Spleen (tissue), 11 donors: ENCODE results near the gene TBC1D8. TPM values are rescaled to one million over a fixed set of nuclear protein-coding genes. Genes with fewer than 3 reads are reported as not detected.
"Not testable (repeated sequence)": the region's sequence is repeated elsewhere in the genome, so short reads cannot be mapped to it uniquely, and the experiment has no call there.

Experiments used
- DNase-seq: peaks from one replicate; pipeline ENCODE4 v3.0.0-alpha.2; 2020
- H3K27ac ChIP-seq, 8 donors: fragments of 200-600 bp; sonication (generic) in 7 of 8; 1 replicate in 4 of 8; 2 replicates in 4 of 8; pipeline versions ENCODE4 v1.5.0 to v1.8.0; 2016 to 2021; ENCODE audit warnings: inconsistent platforms in 4 of 8, mild to moderate bottlenecking in 4 of 8, moderate library complexity in 1 of 8
- H3K27me3 ChIP-seq, 7 donors: fragments of 200-600 bp; sonication (generic) in 6 of 7; replicated peaks in 1 of 7; 1 replicate in 4 of 7; 2 replicates in 3 of 7; pipeline versions ENCODE4 v1.5.0 to v1.8.0; 2016 to 2021; ENCODE audit warnings: inconsistent platforms in 3 of 7, mild to moderate bottlenecking in 1 of 7
- H3K36me3 ChIP-seq, 6 donors: fragments of 200-600 bp; sonication (generic) in 5 of 6; 1 replicate in 4 of 6; 2 replicates in 2 of 6; pipeline versions ENCODE4 v1.5.0 to v1.8.0; 2016 to 2021; ENCODE audit warnings: inconsistent platforms in 2 of 6
- H3K4me1 ChIP-seq, 6 donors: fragments of 200-600 bp; sonication (generic) in 5 of 6; 1 replicate in 3 of 6; 2 replicates in 3 of 6; pipeline versions ENCODE4 v1.5.0 to v1.8.0; 2016 to 2021; ENCODE audit warnings: inconsistent platforms in 3 of 6
- H3K4me3 ChIP-seq, 8 donors: fragments of 200-600 bp; sonication (generic) in 7 of 8; 1 replicate in 4 of 8; 2 replicates in 4 of 8; pipeline versions ENCODE4 v1.5.0 to v1.8.0; 2016 to 2021; ENCODE audit warnings: inconsistent platforms in 4 of 8, mild to moderate bottlenecking in 4 of 8, moderate library complexity in 2 of 8
- H3K9me3 ChIP-seq, 8 donors: fragments of 200-600 bp; sonication (generic) in 7 of 8; 1 replicate in 4 of 8; 2 replicates in 4 of 8; pipeline versions ENCODE4 v1.5.0 to v1.8.0; 2016 to 2021; ENCODE audit warnings: inconsistent platforms in 4 of 8
- CTCF ChIP-seq, 11 experiments: fragments of 200-600 bp in 7 of 11; fragments of 450-650 bp in 4 of 11; sonication (generic) in 4 of 11; IDR thresholded peaks in 8 of 11; conservative IDR thresholded peaks in 3 of 11; 1 replicate in 7 of 11; 2 replicates in 4 of 11; pipeline versions ENCODE4 v1.4.0 to v1.8.0; 2016 to 2021; ENCODE audit warnings: antibody characterized with exemption in 11 of 11, inconsistent platforms in 4 of 11, mild to moderate bottlenecking in 1 of 11
- POLR2A ChIP-seq, 3 donors: fragments of 450-650 bp; IDR thresholded peaks; one replicate each; pipeline ENCODE4 v1.5.1; 2017; ENCODE audit warnings: antibody characterized with exemption in 3 of 3, mild to moderate bottlenecking in 1 of 3
- POLR2AphosphoS5 ChIP-seq, 3 donors: sonication (generic); formaldehyde crosslinking; IDR thresholded peaks; one replicate each; pipeline ENCODE4 v1.5.1; 2017; ENCODE audit warnings: antibody characterized with exemption in 3 of 3
- WGBS, 5 donors: extraction: QIAGEN DNeasy Blood & Tissue Kit in 3 of 5; methylation state at CpG; one replicate each; pipeline versions ENCODE4 v1.1.5 to v1.1.7; 2013 to 2018; 5-methylcytosine and 5-hydroxymethylcytosine counted together
- intact Hi-C: fragments of 100-400 bp; cut with DNase I; formaldehyde crosslinking; loops from one replicate; pipeline ENCODE4 v1.15.0; 2023; ENCODE audit warnings: low total_unique reads
- polyA plus RNA-seq, 3 donors: library from polyadenylated mRNA; stranded (reverse); fragments of 200-250 nt; gene quantifications; one replicate each; pipeline ENCODE4 v1.2.1, GENCODE V29; 2013
- total RNA-seq, 7 donors: library from RNA; depleted of rRNA in 3 of 7; stranded (reverse); fragments of >200 nt in 3 of 7; fragmentation: NEBNext Ultra II Directional in 4 of 7; extraction: Animal tissue kit (Norgen Biotek cat#: 25700) in 4 of 7; gene quantifications; one replicate each; pipeline versions ENCODE4 v1.1.0 to v1.2.1, GENCODE V29; 2016 to 2021
- donor health status: healthy with polysubstance abuse.
- donor health status: DM: no; HTN: no; CAD: no; lungs with moderate emphysema.
- donor health status: DM: no; HTN: no; CAD: no.
- donor health status: Bipolar disorder and iron deficiency.
- donor health status: healthy.
- donor health status: DM: no; HTN: no; CAD: no.
- donor health status: DM: yes; HTN: yes; CAD: no.

Gene TBC1D8
- total and polyA plus RNA-seq, 10 donors: 7.2 to 104 (median 40.5) TPM

- H3K4me3 ChIP-seq: no peak overlapping the region
- 87 to 93% (median 91%) methylated on average over 3 of the region's 3 CpGs for WGBS, 5 donors
Measured at GRCh38 chr2:101058386-101058785, 92.8 kb downstream of the TBC1D8 start.

GRCh38 chr2:101057051-101057933, 93.9 kb downstream of the TBC1D8 start:
- H3K27ac ChIP-seq: no peak overlapping the region
- no peak for DNase-seq
- 81 to 97% (median 94%) methylated on average over 5 of the region's 5 CpGs for WGBS, 5 donors
- no peaks in the 10 kb centered on the region for H3K9me3 ChIP-seq
- no peak overlapping the region for H3K4me3 ChIP-seq
- intact Hi-C loops: no loop called here
- H3K4me1 ChIP-seq: peaks cover 0 to under 1% (median 0%) of the 10 kb centered on the region in 6 donors
- H3K36me3 ChIP-seq: peaks cover 0 to 65% (median 4%) of the 10 kb centered on the region in 6 donors
- H3K27me3 ChIP-seq: no peaks in the 10 kb centered on the region
- no peak for TF ChIP-seq POLR2AphosphoS5 (IDR thresholded peaks at IDR 0.05)
- TF ChIP-seq POLR2A (IDR thresholded peaks at IDR 0.05): no peak
- TF ChIP-seq CTCF (IDR thresholded peaks at IDR 0.05 in 8 of 11, conservative IDR thresholded peaks at IDR 0.05 in 3 of 11): no peak

More at GRCh38 chr2:101058386-101058785, 92.8 kb downstream of the TBC1D8 start:
- TF ChIP-seq POLR2A (IDR thresholded peaks at IDR 0.05): no peak
- TF ChIP-seq POLR2AphosphoS5 (IDR thresholded peaks at IDR 0.05): no peak
- no peak for TF ChIP-seq CTCF (IDR thresholded peaks at IDR 0.05 in 8 of 11, conservative IDR thresholded peaks at IDR 0.05 in 3 of 11)
- Histone ChIP-seq H3K27me3 (no peaks in the 10 kb centered on the region), H3K36me3 (peaks cover 0 to 57% (median 4%) of the 10 kb centered on the region in 6 donors), H3K9me3 (no peaks in the 10 kb centered on the region), H3K27ac (no peak overlapping the region), H3K4me1 (no peaks in the 10 kb centered on the region)
- intact Hi-C loops: no loop called here
- DNase-seq: no peak

DNA sequence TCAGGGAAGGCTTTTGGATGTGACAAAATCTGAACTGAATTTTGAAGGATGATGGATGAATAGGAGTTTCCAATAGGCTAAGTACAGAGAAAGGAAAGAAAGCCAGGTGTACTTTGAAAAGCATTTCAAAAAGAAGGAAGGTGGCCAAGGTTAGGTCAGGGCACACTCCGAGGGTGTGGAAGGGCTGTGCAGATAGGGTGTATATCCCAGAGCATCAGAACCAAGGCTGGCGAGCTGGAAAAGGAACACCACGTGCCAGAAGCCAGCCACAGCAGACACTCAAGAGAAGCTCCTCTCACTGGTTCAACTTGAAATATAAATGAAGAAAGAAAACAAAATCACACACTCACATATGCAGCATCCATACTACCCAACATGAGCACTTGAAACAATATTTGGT, 98.1 kb downstream of the TBC1D8 start:
- 74 to 91% (median 84%) methylated on average over 3 of the region's 3 CpGs for WGBS, 5 donors
- TF ChIP-seq CTCF (IDR thresholded peaks at IDR 0.05 in 8 of 11, conservative IDR thresholded peaks at IDR 0.05 in 3 of 11): no peak
- TF ChIP-seq POLR2AphosphoS5 (IDR thresholded peaks at IDR 0.05): no peak
- TF ChIP-seq POLR2A (IDR thresholded peaks at IDR 0.05): no peak
- no peak for DNase-seq
- Histone ChIP-seq H3K27ac (no peak overlapping the region), H3K9me3 (peaks cover 0 to 3% (median 0%) of the 10 kb centered on the region in 8 donors), H3K36me3 (peaks cover 0 to 84% (median 4%) of the 10 kb centered on the region in 6 donors), H3K27me3 (no peaks in the 10 kb centered on the region), H3K4me3 (no peak overlapping the region), H3K4me1 (peaks cover 0 to 8% (median 0%) of the 10 kb centered on the region in 6 donors)
- intact Hi-C loops: no loop called here

DNA sequence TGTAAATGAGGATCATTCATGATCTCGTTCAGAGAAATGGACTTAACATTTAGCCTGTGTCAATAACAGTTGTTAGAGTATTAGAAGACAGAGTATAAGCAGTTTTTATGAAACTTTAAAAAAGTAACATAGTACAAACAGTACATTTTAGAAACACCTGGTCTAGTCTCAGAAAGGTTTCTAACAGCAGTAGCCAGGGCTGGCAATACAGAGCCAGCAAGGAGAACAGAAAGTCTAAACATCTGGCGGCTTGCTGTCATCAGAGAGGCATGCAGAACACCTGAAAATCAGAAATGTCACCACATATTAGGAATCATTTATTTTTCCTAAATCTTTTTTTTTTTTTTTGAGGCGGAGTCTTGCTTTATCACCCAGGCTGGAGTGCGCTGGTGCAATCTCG, 99.0 kb downstream of the TBC1D8 start:
- peaks cover 0 to 8% (median 0%) of the 10 kb centered on the region in 6 donors for H3K4me1 ChIP-seq
- 80 to 95% (median 88%) methylated on average over 5 of the region's 5 CpGs for WGBS, 5 donors
- peaks cover 0 to 84% (median 4%) of the 10 kb centered on the region in 6 donors for H3K36me3 ChIP-seq
- intact Hi-C loops: no loop called here
- H3K27ac ChIP-seq: peak overlapping the region in 3 of 8 donors; percentile 19 to 40 (median 34)
- DNase-seq: no peak
- H3K4me3 ChIP-seq: no peak overlapping the region
- H3K27me3 ChIP-seq: no peaks in the 10 kb centered on the region
- no peak for TF ChIP-seq POLR2AphosphoS5 (IDR thresholded peaks at IDR 0.05)
- TF ChIP-seq CTCF (IDR thresholded peaks at IDR 0.05 in 8 of 11, conservative IDR thresholded peaks at IDR 0.05 in 3 of 11): no peak
- no peak for TF ChIP-seq POLR2A (IDR thresholded peaks at IDR 0.05)
- peaks cover 0 to 3% (median 0%) of the 10 kb centered on the region in 8 donors for H3K9me3 ChIP-seq

DNA sequence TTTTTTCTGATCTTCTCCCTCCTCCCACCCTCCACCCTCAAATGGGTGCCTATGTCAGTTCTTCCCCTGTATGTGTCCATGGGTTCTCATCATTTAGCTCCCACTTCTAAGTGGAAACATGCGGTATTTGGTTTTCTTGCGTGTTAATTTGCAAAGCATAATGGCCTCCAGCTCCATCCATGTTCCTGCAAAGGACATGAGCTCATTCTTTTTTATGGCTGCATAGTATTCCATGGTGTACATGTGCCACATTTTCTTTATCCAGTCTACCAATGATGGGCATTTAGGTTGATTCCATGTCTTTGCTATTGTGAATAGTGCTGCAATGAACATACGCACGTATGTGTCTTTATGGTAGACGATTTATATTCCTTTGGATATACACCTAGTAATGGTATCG, 100.3 kb downstream of the TBC1D8 start:
- H3K9me3 ChIP-seq, H3K27me3 ChIP-seq, H3K4me3 ChIP-seq, intact Hi-C loops, H3K4me1 ChIP-seq, DNase-seq: not testable (repeated sequence)
- peak overlapping the region in 2 of 8 donors; percentile 34 to 40 for H3K27ac ChIP-seq
- H3K36me3 ChIP-seq: peaks cover 0 to 87% (median 4%) of the 10 kb centered on the region in 6 donors
- WGBS, 5 donors: 90 to 97% (median 96%) methylated on average over 6 of the region's 6 CpGs
